IPS-NIHi7 (cell line): ENCODE measurements around the gene KCNC3.
"Not testable (repeated sequence)": the region's sequence is repeated elsewhere in the genome, so short reads cannot be mapped to it uniquely, and the experiment has no call there.

Source experiments
- DNase-seq: peaks from one replicate; pipeline ENCODE4 v3.0.0; 2012; ENCODE audit warnings: mixed read lengths; ENCODE audit errors: extremely low spot score

The KCNC3 gene

DNA sequence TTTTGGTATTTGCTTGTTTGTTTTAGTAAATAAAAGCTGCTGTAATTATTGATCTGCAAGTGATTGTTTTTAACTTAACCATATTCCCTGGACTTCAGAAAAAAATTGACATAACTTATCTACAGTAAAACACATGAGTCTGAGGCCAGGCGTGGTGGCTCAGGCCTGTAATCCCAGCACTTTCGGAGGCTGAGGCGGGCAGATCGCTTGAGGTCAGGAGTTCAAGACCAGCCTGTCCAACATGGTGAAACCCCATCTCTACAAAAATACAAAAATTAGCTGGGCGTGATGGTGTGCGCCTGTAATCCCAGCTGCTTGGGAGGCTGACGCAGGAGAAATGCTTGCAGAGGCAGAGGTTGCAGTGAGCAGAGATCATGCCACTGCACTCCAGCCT lies 24.3 kb upstream of the KCNC3 start:
- DNase-seq: not testable (repeated sequence)

GRCh38 chr19:50352242-50352641 lies 23.1 kb upstream of the KCNC3 start:
- no peak for DNase-seq

GRCh38 chr19:50349277-50350057 lies 20.3 kb upstream of the KCNC3 start:
- DNase-seq: no peak

DNA sequence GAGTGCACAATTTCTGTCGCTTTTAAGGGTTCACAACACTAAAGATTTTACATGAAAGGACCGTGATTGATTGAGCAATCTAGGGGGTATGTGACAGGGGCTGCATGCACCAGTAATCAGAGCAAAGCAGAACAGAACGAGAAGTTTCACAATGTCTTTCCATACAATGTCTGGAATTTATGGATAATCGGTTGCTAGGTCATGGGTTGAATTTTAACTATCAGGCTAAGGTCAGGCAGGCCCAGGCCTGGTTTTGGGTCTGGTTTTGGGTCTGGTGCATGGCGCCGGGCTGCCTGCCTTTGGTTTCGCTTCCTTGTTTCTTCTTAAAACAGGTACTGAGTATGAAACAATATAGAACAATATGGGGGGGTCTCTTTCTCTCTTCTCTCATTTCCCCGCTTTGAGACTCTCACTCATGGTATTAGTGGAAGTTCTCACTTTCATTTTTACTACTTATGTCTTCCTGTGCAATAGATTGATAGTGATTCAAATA lies 18.0 kb upstream of the KCNC3 start:
- DNase-seq: not testable (repeated sequence)

GRCh38 chr19:50344661-50345318 lies 15.6 kb upstream of the KCNC3 start:
- no peak for DNase-seq

DNA sequence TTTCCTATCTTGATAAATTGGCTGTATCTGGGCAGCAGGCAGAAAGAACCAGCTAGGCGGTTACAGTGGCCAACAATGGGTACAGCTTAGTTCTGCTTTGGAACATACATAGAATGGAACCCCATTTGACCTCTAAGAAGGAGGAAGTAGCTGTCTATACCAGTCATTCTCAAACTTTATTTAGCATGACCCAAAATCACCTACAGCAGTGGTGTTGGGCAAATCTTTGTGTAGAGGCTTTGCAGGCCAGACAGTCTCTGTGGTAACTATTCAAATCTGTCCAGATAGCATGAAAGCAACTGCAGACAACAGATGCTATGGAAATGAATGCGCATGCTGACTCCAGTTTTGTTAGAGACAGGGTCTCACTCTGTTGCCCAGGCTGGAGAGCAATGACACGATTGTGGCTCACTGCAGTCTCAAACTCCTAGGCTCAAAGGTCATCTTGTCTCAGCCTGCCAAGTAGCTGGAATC lies 12.0 kb upstream of the KCNC3 start:
- DNase-seq: no peak

DNA sequence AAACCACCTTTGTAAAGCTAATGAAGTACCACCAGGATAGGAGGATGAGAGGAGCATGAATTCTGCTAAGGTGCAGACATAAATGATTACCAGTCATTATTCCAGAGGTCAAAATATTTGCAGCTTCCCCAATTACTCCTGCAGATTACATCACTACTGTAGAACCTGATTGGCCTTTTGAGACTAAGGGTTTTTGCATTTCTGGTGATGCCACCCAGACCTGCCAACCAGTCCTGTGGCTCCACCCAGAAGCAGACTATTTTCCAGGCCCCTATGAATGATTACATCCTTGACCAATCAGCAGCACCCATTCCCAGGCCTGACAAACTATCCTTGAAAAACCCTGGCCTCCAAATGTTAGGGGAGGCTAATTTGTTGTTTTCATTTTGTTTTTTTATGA lies 11.2 kb upstream of the KCNC3 start:
- DNase-seq: no peak

DNA sequence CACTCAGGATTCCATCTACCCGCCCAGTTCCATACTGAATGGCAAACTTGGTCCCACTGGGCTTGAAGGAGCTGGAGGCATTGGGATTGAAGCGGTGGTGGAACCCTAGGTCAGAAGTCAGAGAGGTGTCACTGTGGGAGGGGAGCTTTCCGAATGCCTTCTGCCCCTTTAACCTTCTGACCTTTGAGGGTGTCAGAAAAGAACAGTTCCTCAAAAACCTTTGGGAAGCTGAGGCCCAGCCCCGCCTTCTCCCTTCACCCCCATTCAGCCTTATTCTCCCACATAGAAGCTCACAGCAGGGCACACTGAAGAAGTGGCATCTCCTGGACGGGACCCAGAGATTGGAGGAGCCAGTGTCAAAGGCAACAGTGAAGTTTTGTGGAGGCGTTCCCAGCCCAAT lies 7.9 kb upstream of the KCNC3 start:
- not testable (repeated sequence) for DNase-seq

- no peak for DNase-seq
Observed at GRCh38 chr19:50334741-50335421, 5.7 kb upstream of the KCNC3 start.

DNA sequence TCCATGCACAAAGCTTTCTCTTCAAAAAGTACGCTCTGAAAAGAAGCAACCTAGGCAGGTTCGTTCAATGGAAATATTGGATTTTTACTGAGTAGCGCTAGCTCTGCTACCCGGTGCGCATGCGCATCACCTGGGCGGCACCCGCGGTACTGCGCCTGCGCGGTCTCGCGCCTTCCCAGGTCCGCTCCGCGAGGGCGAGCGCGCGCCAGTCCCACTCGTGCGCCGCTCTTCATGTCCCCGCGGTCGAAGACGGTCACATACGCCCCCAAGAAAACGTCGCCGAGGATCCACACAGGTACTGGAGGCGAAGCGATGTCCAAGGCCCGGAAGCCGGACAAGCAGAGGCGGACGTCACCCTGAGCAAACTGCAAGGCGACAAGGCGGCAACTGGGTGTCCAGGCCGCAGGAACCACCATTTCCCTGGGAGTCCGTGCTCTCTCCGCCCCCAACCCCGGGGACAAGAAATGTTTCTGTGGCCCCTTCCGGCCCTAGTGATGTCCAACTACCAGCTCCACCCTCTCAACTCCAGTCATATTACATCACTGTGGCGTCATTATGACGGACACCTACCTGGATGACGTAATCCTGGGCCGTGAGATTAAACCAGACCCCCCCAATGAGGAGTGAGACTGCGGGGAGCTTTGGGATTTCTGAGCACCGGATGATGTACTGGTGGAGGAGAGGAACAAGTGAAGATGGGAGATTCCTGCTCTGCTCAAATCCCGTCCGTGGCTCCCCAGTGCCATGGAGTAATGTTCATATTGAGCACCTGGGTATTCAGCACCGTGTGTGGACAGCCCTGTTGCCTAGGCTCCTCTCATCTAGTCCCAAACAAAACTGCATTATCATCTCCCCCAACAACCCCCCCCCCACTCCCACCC lies 4.8 kb upstream of the KCNC3 start:
- peak; percentile 95 for DNase-seq

- DNase-seq: peak; percentile 87
Observed at GRCh38 chr19:50333235-50333736, 4.1 kb upstream of the KCNC3 start.

GRCh38 chr19:50332244-50333038 lies 3.3 kb upstream of the KCNC3 start:
- DNase-seq: no peak

- no peak for DNase-seq
Observed at GRCh38 chr19:50331994-50332243, 2.7 kb upstream of the KCNC3 start.

GRCh38 chr19:50331221-50331993 lies 2.2 kb upstream of the KCNC3 start:
- DNase-seq: no peak

DNA sequence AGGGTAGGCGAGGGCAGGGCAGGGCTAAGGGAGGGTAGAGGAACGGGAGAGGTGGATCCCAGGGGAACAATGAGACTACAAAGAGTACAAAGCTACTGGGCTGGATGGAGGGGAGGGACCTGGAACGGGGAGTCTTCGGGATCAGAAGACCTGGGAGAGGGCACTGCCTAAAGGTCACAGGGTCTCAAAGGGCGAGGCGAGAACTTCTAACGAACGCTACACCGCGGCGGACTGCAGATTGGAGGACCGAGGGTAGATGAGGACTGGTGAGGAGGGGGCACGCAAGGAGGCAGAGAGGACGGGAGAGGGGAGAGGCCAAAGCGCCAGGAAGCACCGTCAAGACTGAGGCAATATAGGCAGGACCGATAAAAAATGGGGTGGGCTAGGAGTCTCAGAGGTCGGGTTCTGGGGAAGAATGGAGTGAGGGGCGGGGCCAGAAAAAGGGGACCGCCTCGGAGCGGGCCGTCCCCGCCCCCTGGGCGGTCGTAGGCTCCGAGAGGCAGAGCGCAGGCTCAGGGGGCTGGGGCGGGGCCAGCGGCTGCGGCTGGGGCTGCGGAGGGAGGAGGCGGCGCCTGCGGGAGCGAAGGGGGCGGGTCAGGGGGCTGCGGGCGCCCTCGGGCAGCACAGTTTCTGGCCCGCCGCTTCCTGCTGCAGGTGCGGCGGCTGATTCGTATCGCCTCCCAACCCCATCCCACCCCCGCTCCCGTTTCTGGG lies 1.3 kb upstream of the KCNC3 start:
- DNase-seq: peak; percentile 79

- DNase-seq: not testable (repeated sequence)
Observed at GRCh38 chr19:50329926-50330294, 733 bp upstream of the KCNC3 start.

- DNase-seq: no peak
Observed at GRCh38 chr19:50328873-50329145, 368 bp downstream of the KCNC3 start.

- DNase-seq: no peak
Observed at GRCh38 chr19:50328224-50328872, 829 bp downstream of the KCNC3 start.
